Body of pancreas (tissue), 4 donors: ENCODE results near the gene KRTAP5-8. TPM values are rescaled to one million over a fixed set of nuclear protein-coding genes. Genes with fewer than 3 reads are reported as not detected.
A peak's percentile ranks its signal among the peaks of the same experiment; 100 is the strongest.
"Not testable (repeated sequence)": the region's sequence is repeated elsewhere in the genome, so short reads cannot be mapped to it uniquely, and the experiment has no call there.

Source experiments
- ATAC-seq: fragments of 150-250 bp; one replicate; pipeline ENCODE4 v1.9.1; 2016
- DNase-seq, 4 donors: peaks; one replicate each; pipeline ENCODE4 v3.0.0-alpha.2; 2019
- H3K27ac ChIP-seq, 4 donors: fragments of 200-600 bp; sonication (generic); 1 replicate in 3 of 4; 2 replicates in 1 of 4; pipeline versions ENCODE4 v1.5.1 to v1.6.1; 2016 to 2019; ENCODE audit warnings: mild to moderate bottlenecking in 1 of 4, mixed read lengths in 1 of 4, moderate library complexity in 1 of 4
- H3K27me3 ChIP-seq, 2 donors: fragments of 200-600 bp; sonication (generic); one replicate each; pipeline ENCODE4 v1.6.0; 2016; ENCODE audit warnings: mild to moderate bottlenecking in 1 of 2
- H3K36me3 ChIP-seq, 2 donors: fragments of 200-600 bp; sonication (generic); replicated peaks in 1 of 2; 2 replicates each; pipeline ENCODE4 v1.5.1; 2016; ENCODE audit warnings: low read depth in 2 of 2; ENCODE audit not compliant: insufficient read depth in 1 of 2
- H3K4me1 ChIP-seq: fragments of 200-600 bp; sonication (generic); one replicate; pipeline ENCODE4 v1.6.0; 2016
- H3K4me3 ChIP-seq, 2 donors: fragments of 200-600 bp; sonication (generic); 1 replicate in 1 of 2; 2 replicates in 1 of 2; pipeline ENCODE4 v1.5.1; 2016 to 2019
- H3K9me3 ChIP-seq, 3 donors: fragments of 200-600 bp; sonication (generic); 1 replicate in 2 of 3; 2 replicates in 1 of 3; pipeline ENCODE4 v1.5.1; 2016
- POLR2A ChIP-seq, 3 donors: fragments of 450-650 bp; IDR thresholded peaks; one replicate each; pipeline ENCODE4 v1.6.1; 2016; ENCODE audit warnings: antibody characterized with exemption in 3 of 3, mild to moderate bottlenecking in 2 of 3
- WGBS, 2 donors: methylation state at CpG; one replicate each; pipeline ENCODE4 v1.1.5; 2017; 5-methylcytosine and 5-hydroxymethylcytosine counted together
- intact Hi-C: fragments of 100-400 bp; cut with DNase I; formaldehyde crosslinking; loops from one replicate; pipeline ENCODE4 v1.15.1; 2023
- total RNA-seq, 2 donors: library from RNA; depleted of rRNA; stranded (reverse); fragments of >200 nt; gene quantifications; one replicate each; pipeline ENCODE4 v1.1.0, GENCODE V29; 2016
- TF ChIP-seq, protein P1 (sequence below), 7 experiments: fragments of 450-650 bp in 4 of 7; fragments of 200-600 bp in 3 of 7; sonication (generic) in 3 of 7; IDR thresholded peaks; one replicate each; pipeline ENCODE4 v1.5.1; 2016 to 2019; ENCODE audit warnings: antibody characterized with exemption in 7 of 7

KRTAP5-8 gene
- total RNA-seq, 2 donors from 2014 or later: not detected

DNA sequence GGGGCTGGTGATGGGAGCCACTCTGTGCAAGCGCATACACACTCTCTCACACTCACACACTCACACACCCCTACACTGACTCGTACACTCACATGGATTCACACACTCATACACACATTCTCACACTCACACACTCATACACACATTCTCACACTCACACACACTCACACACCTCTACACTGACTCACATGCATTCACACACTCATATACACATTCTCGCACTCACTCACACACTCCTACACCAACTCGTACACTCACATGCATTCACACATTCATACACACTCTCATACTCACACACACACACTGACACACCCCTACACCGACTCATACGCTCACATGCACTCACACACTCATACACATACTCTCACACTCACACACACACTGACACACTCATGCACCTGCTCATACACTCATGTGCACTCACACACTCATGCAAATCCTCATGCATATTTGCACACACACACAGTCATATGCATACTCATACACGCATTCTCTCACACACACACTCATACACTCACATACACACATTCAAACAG lies 39.7 kb downstream of the KRTAP5-8 start:
- Histone ChIP-seq H3K9me3 (no peaks in the 10 kb centered on the region), H3K36me3 (no peaks in the 10 kb centered on the region), H3K4me1 (no peaks in the 10 kb centered on the region), H3K4me3 (no peak overlapping the region), H3K27ac (no peak overlapping the region), H3K27me3 (no peaks in the 10 kb centered on the region)
- intact Hi-C loops: no loop called here
- no peak for ATAC-seq
- 92 to 94% methylated on average over 7 of the region's 7 CpGs for WGBS, 2 donors
- no peak for TF ChIP-seq POLR2A (IDR thresholded peaks at IDR 0.05)
- TF ChIP-seq, protein P1, sequence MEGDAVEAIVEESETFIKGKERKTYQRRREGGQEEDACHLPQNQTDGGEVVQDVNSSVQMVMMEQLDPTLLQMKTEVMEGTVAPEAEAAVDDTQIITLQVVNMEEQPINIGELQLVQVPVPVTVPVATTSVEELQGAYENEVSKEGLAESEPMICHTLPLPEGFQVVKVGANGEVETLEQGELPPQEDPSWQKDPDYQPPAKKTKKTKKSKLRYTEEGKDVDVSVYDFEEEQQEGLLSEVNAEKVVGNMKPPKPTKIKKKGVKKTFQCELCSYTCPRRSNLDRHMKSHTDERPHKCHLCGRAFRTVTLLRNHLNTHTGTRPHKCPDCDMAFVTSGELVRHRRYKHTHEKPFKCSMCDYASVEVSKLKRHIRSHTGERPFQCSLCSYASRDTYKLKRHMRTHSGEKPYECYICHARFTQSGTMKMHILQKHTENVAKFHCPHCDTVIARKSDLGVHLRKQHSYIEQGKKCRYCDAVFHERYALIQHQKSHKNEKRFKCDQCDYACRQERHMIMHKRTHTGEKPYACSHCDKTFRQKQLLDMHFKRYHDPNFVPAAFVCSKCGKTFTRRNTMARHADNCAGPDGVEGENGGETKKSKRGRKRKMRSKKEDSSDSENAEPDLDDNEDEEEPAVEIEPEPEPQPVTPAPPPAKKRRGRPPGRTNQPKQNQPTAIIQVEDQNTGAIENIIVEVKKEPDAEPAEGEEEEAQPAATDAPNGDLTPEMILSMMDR (IDR thresholded peaks at IDR 0.05): no peak
- no peak for DNase-seq

DNA sequence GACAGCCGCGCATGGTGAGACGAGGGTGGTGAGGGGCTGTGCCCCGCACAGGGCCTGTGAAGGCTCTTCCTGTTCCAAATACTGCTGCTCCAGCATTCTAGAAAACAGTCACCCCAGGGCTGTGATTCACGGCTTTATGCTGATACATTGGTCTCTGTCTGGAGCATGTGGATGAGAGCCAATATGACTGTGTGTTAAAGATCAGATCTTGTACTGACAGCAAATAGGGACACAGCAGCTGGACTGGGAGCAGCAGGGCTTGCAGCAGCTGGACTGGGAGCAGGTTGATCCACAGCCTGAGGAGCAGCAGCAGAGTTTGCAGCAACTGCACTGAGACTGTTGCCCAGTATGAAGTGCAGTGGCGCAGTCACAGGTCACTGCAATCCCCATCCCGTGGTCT lies 41.7 kb downstream of the KRTAP5-8 start:
- H3K9me3 ChIP-seq, H3K36me3 ChIP-seq, ATAC-seq, H3K4me1 ChIP-seq, intact Hi-C loops, H3K4me3 ChIP-seq, H3K27me3 ChIP-seq, H3K27ac ChIP-seq: not testable (repeated sequence)
- WGBS, 2 donors: 56 to 67% methylated on average over 5 to 7 of the region's 7 CpGs
- peak in 1 of 4 donors; percentile 11 for DNase-seq

DNA sequence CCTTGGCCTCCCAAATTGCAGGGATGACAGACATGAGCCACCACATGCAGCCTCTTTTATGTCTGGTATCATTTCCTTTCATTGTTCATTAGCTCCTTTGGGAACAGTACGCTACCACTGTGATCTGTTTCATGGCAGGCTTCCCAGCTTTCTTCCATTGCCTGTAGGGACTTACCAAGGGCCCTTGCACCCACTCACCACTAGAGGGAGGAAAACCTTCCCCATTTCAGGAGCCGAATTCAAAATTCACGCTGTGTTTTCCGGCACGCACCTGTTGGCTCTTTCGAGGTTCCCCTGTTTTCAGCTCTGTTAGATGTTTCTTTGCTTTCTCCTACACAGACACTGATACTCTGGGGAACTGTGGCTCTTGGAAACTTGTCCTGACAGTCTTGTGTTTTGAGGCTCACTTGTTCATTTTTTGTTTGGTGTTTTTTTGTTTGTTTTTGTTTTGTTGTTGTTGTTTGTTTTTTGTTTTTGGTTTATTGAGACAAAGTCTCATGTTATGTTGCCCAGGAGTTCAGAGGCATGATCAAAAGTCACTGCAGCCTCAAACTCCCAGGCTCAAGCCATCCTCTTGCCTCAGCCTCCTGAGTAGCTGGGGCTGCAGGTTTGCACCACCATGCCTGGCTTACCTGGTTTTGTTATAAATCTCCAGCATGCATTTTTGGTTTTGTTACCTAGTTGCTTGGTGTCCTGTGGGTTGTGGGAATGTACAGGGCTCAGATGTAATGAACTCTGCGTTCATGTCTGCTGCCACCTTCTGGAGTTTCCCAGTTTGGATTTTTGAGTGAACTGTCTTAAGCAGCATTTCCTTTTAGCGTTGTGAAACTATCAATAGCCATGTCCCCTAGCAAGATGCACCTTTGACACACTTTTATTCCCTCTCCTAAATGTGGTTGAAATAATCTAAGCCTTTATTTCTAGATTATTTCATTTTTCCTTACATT lies 42.5 kb downstream of the KRTAP5-8 start:
- Histone ChIP-seq H3K4me3 (no peak overlapping the region), H3K27ac (no peak overlapping the region), H3K27me3 (no peaks in the 10 kb centered on the region), H3K9me3 (no peaks in the 10 kb centered on the region), H3K4me1 (no peaks in the 10 kb centered on the region), H3K36me3 (no peaks in the 10 kb centered on the region)
- TF ChIP-seq POLR2A (IDR thresholded peaks at IDR 0.05): no peak
- TF ChIP-seq, protein P1 (IDR thresholded peaks at IDR 0.05): peak; percentile 67 to 91 (median 82)
- ATAC-seq (peak; percentile 96), DNase-seq (peak; percentile 79 to 90 (median 88))
- 4 to 7% methylated on average over 8 of the region's 8 CpGs for WGBS, 2 donors
- intact Hi-C loops: no loop called here

DNA sequence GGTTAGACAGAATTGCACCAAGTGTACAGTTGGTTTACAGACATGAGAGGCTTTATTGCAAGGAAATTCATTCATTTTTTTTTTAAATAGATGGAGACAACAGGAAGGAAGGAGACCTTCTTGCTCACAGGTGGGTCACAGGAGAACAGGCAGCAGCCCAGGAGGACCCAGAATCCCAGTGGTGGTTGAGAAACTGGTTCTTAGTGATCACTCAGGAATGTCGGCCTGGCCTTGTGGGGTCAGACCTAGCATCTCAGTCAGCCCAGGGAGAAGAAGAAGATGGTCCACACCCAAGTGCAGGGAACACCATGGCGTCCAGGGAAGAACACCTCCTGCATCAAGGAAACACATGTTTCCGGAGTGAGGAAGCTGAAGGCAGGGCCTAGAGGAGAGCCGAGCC lies 44.0 kb downstream of the KRTAP5-8 start:
- Histone ChIP-seq H3K27me3 (no peaks in the 10 kb centered on the region), H3K4me3 (no peak overlapping the region), H3K9me3 (no peaks in the 10 kb centered on the region), H3K4me1 (no peaks in the 10 kb centered on the region), H3K36me3 (no peaks in the 10 kb centered on the region), H3K27ac (no peak overlapping the region)
- 78 to 83% methylated on average over 4 of the region's 4 CpGs for WGBS, 2 donors
- DNase-seq: no peak
- ATAC-seq: no peak
- TF ChIP-seq, protein P1 (IDR thresholded peaks at IDR 0.05): no peak
- no peak for TF ChIP-seq POLR2A (IDR thresholded peaks at IDR 0.05)
- intact Hi-C loops: no loop called here

DNA sequence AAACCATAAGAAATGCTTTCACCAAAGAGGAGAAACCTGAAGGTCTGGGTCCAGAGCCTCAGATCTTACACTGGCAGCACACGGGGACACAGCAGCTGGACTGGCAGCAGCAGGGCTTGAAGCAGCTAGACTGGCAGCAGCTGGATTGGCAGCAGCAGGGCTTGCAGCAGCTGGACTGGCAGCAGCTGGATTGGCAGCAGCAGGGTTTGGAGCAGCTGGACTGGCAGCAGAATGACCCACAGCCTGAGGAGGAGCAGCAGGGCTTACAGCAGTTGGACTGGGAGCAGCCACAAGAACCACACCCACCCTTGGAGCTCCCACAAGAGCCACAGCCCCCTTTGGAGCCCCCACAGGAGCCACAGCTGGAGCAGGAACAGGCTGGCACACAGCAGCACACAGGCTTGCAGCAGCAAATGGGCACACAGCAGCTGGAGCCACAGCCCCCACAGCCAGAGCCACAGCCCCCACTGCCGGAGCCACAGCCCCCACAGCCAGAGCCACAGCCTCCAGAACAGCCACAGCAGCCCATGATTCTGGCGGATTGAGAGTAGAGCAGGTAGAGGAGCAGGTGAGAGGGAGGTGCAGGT lies 44.6 kb downstream of the KRTAP5-8 start, which contains the start of gene KRTAP5-11:
Gene KRTAP5-11 (minus strand): TSS at position 567 of the 587 bp plus-strand sequence. CDS start 38 bp downstream, at position 529.
- no peak for TF ChIP-seq POLR2A (IDR thresholded peaks at IDR 0.05)
- TF ChIP-seq, protein P1 (IDR thresholded peaks at IDR 0.05): no peak
- no peaks in the 10 kb centered on the region for H3K27me3 ChIP-seq

DNA sequence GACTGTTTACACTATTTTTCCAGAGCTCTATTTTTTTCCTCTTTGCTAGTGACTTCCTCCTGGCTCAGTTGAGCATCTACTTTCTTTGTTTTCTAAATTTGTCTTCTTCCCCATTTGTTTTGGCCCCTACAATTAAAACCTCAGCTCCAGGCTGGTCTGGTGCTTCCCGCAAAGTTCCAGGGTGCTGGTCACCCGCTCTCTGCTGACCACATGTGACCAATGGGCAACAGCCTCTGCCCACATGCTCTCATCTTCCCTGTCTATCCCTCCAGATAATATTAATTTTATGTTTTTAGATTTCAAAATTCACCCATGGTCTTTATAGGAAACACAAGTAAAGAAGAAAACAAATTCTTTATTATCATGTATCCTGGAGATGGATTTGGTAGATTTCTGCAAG lies 45.1 kb downstream of the KRTAP5-8 start:
- not testable (repeated sequence) for ATAC-seq, DNase-seq
- 95 to 96% methylated on average over 2 of the region's 2 CpGs for WGBS, 2 donors

More for the DNA sequence above, 44.6 kb downstream of the KRTAP5-8 start, which contains the start of gene KRTAP5-11:
- no peaks in the 10 kb centered on the region for H3K9me3 ChIP-seq
- H3K4me3 ChIP-seq: no peak within 1 kb of the TSS
- no peaks in the 10 kb centered on the region for H3K36me3 ChIP-seq
- no peaks in the 10 kb centered on the region for H3K4me1 ChIP-seq
- WGBS, 2 donors: 67 to 72% methylated on average over 1 to 3 of the region's 3 CpGs
- DNase-seq (no peak), ATAC-seq (no peak)
- H3K27ac ChIP-seq: no peak within 1 kb of the TSS
- intact Hi-C loops: no loop called here

DNA sequence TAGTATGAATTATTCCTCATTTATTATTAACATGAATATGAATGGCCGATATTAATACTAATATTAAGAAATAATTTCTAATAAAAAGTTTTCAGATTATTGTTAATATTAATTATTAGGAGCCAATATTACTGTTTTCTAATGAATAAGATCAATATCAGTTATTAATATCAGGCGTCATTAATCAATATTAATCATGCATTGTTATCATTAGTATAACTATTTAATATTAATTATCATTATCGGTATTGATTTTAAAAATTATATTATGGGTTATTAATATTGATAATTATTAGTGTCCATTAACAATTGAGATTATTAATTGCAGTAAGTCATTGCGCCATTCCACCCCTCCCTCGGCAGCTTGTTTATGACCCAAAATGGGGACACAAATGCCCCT lies 47.8 kb downstream of the KRTAP5-8 start:
- ATAC-seq, DNase-seq, H3K4me3 ChIP-seq, H3K36me3 ChIP-seq, H3K9me3 ChIP-seq, intact Hi-C loops, H3K27ac ChIP-seq, H3K27me3 ChIP-seq: not testable (repeated sequence)
- 70 to 71% methylated on average over 5 of the region's 5 CpGs for WGBS, 2 donors
- H3K4me1 ChIP-seq: peaks cover 10% of the 10 kb centered on the region

More for the DNA sequence above, 45.1 kb downstream of the KRTAP5-8 start:
- H3K4me1 ChIP-seq, H3K27ac ChIP-seq, H3K36me3 ChIP-seq, H3K27me3 ChIP-seq, H3K9me3 ChIP-seq, H3K4me3 ChIP-seq, intact Hi-C loops: not testable (repeated sequence)
